K562 (cell line): Measurements from ENCODE around the gene TMEM41B. TPM values are rescaled to one million over a fixed set of nuclear protein-coding genes. Genes with fewer than 3 reads are reported as not detected.
A peak's percentile ranks its signal among the peaks of the same experiment; 100 is the strongest.

ENCODE experiments used
- ELF1 ChIP-seq: fragments of 200-800 bp; sonication (Bioruptor generic); IDR thresholded peaks from 2 replicates; pipeline ENCODE4 v1.6.1; 2016; ENCODE audit warnings: missing genetic modification characterization, missing compliant biosample characterization
- ETS2 ChIP-seq: IDR thresholded peaks from 2 replicates; pipeline ENCODE4 v1.6.1; 2016; ENCODE audit warnings: borderline replicate concordance, missing genetic modification characterization, mild to moderate bottlenecking, moderate library complexity, missing compliant biosample characterization; ENCODE audit not compliant: poor library complexity, severe bottlenecking
- ETV1 ChIP-seq: fragments of 450-650 bp; conservative IDR thresholded peaks from 2 replicates; pipeline ENCODE4 v1.6.1; 2016; ENCODE audit warnings: missing genetic modification characterization, control low read depth, low read depth, missing compliant biosample characterization
- HMBOX1 ChIP-seq: sonication (generic); IDR thresholded peaks from 2 replicates; pipeline ENCODE4 v1.6.1; 2016
- NFATC3 ChIP-seq: fragments of 450-650 bp; IDR thresholded peaks from 2 replicates; pipeline ENCODE4 v1.6.1; 2017; ENCODE audit warnings: mild to moderate bottlenecking
- RBM14 ChIP-seq: fragments of 200-400 bp; formaldehyde crosslinking; IDR thresholded peaks from 2 replicates; pipeline ENCODE4 v1.6.1; 2018; ENCODE audit warnings: low read depth, mild to moderate bottlenecking, low read length, moderate library complexity, borderline replicate concordance; ENCODE audit not compliant: insufficient read depth
- RNF2 ChIP-seq: sonication (generic); IDR thresholded peaks from 2 replicates; pipeline ENCODE4 v1.6.1; 2016
- SMAD3 ChIP-seq: fragments of 450-650 bp; formaldehyde crosslinking; conservative IDR thresholded peaks from 2 replicates; pipeline ENCODE4 v1.4.0; 2020; ENCODE audit warnings: mild to moderate bottlenecking
- TEAD4 ChIP-seq, 2 experiments: sonication (generic) in 1 of 2; formaldehyde crosslinking in 1 of 2; IDR thresholded peaks; 2 replicates each; pipeline versions ENCODE4 v1.6.1 to v1.8.0; 2012 to 2022; ENCODE audit warnings: borderline replicate concordance in 1 of 2, inconsistent platforms in 1 of 2, low read length in 1 of 2, mild to moderate bottlenecking in 1 of 2, missing genetic modification reagents in 1 of 2
- polyA plus RNA-seq, 8 experiments: library from polyadenylated mRNA; depleted of rRNA in 4 of 8; stranded (reverse) in 5 of 8; unstranded in 3 of 8; fragments of >200 nt; fragmentation: Nextera tagmentation in 2 of 8; fragmentation: Illumina TruSeq in 1 of 8; extraction: Ambion mirVana in 2 of 8; extraction: Trizol in 1 of 8; gene quantifications; 2 replicates each; pipeline versions ENCODE4 v1.2.1 to v1.2.3, GENCODE V29; 2011 to 2014; ENCODE audit warnings: inconsistent platforms in 1 of 8, missing spikeins in 1 of 8
- total RNA-seq, 7 experiments: library from RNA; depleted of rRNA in 6 of 7; stranded (reverse); fragments of >200 nt in 6 of 7; fragmentation: Illumina TruSeq in 2 of 7; extraction: Trizol in 2 of 7; gene quantifications; 2 replicates each; pipeline versions ENCODE4 v1.2.1 to v1.2.3, GENCODE V29; 2011 to 2021; ENCODE audit warnings: low replicate concordance in 1 of 7
- TF ChIP-seq, protein P1 (sequence below): fragments of 450-650 bp; IDR thresholded peaks from 2 replicates; pipeline ENCODE4 v1.6.1; 2016; ENCODE audit warnings: mild to moderate bottlenecking, moderate library complexity
- TF ChIP-seq, protein P2 (sequence below): sonication (generic); formaldehyde crosslinking; IDR thresholded peaks from 2 replicates; pipeline ENCODE4 v1.8.1; 2023; ENCODE audit warnings: mild to moderate bottlenecking, missing genetic modification reagents
- TF ChIP-seq, protein P3 (sequence below): fragments of 450-650 bp; IDR thresholded peaks from one replicate; pipeline ENCODE4 v1.6.1; 2018; ENCODE audit warnings: mild to moderate bottlenecking, moderate library complexity; ENCODE audit not compliant: partially characterized antibody

TMEM41B gene
- total and polyA plus RNA-seq, 9 of the 15 experiments (the other 6 are each of a cell fraction or from before 2014, with no cell fraction given), result 17.1 to 89.6 (median 48.7) TPM

GRCh38 chr11:9315078-9315688, 790 bp upstream of the TMEM41B start (continued):
- TF ChIP-seq, protein P1, sequence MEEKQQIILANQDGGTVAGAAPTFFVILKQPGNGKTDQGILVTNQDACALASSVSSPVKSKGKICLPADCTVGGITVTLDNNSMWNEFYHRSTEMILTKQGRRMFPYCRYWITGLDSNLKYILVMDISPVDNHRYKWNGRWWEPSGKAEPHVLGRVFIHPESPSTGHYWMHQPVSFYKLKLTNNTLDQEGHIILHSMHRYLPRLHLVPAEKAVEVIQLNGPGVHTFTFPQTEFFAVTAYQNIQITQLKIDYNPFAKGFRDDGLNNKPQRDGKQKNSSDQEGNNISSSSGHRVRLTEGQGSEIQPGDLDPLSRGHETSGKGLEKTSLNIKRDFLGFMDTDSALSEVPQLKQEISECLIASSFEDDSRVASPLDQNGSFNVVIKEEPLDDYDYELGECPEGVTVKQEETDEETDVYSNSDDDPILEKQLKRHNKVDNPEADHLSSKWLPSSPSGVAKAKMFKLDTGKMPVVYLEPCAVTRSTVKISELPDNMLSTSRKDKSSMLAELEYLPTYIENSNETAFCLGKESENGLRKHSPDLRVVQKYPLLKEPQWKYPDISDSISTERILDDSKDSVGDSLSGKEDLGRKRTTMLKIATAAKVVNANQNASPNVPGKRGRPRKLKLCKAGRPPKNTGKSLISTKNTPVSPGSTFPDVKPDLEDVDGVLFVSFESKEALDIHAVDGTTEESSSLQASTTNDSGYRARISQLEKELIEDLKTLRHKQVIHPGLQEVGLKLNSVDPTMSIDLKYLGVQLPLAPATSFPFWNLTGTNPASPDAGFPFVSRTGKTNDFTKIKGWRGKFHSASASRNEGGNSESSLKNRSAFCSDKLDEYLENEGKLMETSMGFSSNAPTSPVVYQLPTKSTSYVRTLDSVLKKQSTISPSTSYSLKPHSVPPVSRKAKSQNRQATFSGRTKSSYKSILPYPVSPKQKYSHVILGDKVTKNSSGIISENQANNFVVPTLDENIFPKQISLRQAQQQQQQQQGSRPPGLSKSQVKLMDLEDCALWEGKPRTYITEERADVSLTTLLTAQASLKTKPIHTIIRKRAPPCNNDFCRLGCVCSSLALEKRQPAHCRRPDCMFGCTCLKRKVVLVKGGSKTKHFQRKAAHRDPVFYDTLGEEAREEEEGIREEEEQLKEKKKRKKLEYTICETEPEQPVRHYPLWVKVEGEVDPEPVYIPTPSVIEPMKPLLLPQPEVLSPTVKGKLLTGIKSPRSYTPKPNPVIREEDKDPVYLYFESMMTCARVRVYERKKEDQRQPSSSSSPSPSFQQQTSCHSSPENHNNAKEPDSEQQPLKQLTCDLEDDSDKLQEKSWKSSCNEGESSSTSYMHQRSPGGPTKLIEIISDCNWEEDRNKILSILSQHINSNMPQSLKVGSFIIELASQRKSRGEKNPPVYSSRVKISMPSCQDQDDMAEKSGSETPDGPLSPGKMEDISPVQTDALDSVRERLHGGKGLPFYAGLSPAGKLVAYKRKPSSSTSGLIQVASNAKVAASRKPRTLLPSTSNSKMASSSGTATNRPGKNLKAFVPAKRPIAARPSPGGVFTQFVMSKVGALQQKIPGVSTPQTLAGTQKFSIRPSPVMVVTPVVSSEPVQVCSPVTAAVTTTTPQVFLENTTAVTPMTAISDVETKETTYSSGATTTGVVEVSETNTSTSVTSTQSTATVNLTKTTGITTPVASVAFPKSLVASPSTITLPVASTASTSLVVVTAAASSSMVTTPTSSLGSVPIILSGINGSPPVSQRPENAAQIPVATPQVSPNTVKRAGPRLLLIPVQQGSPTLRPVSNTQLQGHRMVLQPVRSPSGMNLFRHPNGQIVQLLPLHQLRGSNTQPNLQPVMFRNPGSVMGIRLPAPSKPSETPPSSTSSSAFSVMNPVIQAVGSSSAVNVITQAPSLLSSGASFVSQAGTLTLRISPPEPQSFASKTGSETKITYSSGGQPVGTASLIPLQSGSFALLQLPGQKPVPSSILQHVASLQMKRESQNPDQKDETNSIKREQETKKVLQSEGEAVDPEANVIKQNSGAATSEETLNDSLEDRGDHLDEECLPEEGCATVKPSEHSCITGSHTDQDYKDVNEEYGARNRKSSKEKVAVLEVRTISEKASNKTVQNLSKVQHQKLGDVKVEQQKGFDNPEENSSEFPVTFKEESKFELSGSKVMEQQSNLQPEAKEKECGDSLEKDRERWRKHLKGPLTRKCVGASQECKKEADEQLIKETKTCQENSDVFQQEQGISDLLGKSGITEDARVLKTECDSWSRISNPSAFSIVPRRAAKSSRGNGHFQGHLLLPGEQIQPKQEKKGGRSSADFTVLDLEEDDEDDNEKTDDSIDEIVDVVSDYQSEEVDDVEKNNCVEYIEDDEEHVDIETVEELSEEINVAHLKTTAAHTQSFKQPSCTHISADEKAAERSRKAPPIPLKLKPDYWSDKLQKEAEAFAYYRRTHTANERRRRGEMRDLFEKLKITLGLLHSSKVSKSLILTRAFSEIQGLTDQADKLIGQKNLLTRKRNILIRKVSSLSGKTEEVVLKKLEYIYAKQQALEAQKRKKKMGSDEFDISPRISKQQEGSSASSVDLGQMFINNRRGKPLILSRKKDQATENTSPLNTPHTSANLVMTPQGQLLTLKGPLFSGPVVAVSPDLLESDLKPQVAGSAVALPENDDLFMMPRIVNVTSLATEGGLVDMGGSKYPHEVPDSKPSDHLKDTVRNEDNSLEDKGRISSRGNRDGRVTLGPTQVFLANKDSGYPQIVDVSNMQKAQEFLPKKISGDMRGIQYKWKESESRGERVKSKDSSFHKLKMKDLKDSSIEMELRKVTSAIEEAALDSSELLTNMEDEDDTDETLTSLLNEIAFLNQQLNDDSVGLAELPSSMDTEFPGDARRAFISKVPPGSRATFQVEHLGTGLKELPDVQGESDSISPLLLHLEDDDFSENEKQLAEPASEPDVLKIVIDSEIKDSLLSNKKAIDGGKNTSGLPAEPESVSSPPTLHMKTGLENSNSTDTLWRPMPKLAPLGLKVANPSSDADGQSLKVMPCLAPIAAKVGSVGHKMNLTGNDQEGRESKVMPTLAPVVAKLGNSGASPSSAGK, result peak; percentile 11; the same call in 1 of the 2 replicates
- TF ChIP-seq RBM14, result no peak
- 0 out of 2 replicates have a peak, but pooled peaks have one; percentile 41 for TF ChIP-seq NFATC3
- no peak; the same call in 1 of the 2 replicates for TF ChIP-seq HMBOX1
- TF ChIP-seq, protein P2, sequence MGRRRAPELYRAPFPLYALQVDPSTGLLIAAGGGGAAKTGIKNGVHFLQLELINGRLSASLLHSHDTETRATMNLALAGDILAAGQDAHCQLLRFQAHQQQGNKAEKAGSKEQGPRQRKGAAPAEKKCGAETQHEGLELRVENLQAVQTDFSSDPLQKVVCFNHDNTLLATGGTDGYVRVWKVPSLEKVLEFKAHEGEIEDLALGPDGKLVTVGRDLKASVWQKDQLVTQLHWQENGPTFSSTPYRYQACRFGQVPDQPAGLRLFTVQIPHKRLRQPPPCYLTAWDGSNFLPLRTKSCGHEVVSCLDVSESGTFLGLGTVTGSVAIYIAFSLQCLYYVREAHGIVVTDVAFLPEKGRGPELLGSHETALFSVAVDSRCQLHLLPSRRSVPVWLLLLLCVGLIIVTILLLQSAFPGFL (CRISPR knock-in tag), result no peak
- no peak for TF ChIP-seq ETV1 (tag)
- TF ChIP-seq, protein P3, sequence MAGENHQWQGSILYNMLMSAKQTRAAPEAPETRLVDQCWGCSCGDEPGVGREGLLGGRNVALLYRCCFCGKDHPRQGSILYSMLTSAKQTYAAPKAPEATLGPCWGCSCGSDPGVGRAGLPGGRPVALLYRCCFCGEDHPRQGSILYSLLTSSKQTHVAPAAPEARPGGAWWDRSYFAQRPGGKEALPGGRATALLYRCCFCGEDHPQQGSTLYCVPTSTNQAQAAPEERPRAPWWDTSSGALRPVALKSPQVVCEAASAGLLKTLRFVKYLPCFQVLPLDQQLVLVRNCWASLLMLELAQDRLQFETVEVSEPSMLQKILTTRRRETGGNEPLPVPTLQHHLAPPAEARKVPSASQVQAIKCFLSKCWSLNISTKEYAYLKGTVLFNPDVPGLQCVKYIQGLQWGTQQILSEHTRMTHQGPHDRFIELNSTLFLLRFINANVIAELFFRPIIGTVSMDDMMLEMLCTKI, result no peak
- TF ChIP-seq TEAD4 (IDR thresholded peaks at IDR 0.05; ENCODE audit: low read length), result no peak
- TF ChIP-seq TEAD4 (CRISPR knock-in tag; IDR thresholded peaks at IDR 0.05; ENCODE audit: borderline replicate concordance), result no peak
- peak; percentile 64; the same call in 1 of the 2 replicates for TF ChIP-seq ELF1
- no peak for TF ChIP-seq SMAD3
- TF ChIP-seq RNF2, result no peak
- TF ChIP-seq ETS2 (tag), result no peak
